Measurements from ENCODE around the gene HNRNPU.

- TF ChIP-seq RARB (CRISPR knock-in tag; IDR thresholded peaks at IDR 0.05) (no peak), ZNF70 (CRISPR knock-in tag; IDR thresholded peaks at IDR 0.05) (no peak), BACH2 (CRISPR knock-in tag; IDR thresholded peaks at IDR 0.05; ENCODE audit: borderline replicate concordance) (no peak), PATZ1 (CRISPR knock-in tag; IDR thresholded peaks at IDR 0.05; ENCODE audit: borderline replicate concordance) (no peak), ESRRG (CRISPR knock-in tag; IDR thresholded peaks at IDR 0.05) (no peak), PPARA (CRISPR knock-in tag; IDR thresholded peaks at IDR 0.05; ENCODE audit: borderline replicate concordance) (no peak), ISL1 (CRISPR knock-in tag; IDR thresholded peaks at IDR 0.05) (no peak), ZFP3 (CRISPR knock-in tag; IDR thresholded peaks at IDR 0.05) (no peak), ARNTL (CRISPR knock-in tag; IDR thresholded peaks at IDR 0.05; ENCODE audit: borderline replicate concordance, low read depth) (no peak)
- TF ChIP-seq, protein P1, sequence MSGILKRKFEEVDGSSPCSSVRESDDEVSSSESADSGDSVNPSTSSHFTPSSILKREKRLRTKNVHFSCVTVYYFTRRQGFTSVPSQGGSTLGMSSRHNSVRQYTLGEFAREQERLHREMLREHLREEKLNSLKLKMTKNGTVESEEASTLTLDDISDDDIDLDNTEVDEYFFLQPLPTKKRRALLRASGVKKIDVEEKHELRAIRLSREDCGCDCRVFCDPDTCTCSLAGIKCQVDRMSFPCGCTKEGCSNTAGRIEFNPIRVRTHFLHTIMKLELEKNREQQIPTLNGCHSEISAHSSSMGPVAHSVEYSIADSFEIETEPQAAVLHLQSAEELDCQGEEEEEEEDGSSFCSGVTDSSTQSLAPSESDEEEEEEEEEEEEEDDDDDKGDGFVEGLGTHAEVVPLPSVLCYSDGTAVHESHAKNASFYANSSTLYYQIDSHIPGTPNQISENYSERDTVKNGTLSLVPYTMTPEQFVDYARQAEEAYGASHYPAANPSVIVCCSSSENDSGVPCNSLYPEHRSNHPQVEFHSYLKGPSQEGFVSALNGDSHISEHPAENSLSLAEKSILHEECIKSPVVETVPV (CRISPR knock-in tag; IDR thresholded peaks at IDR 0.05), result no peak
- TF ChIP-seq, protein P2, sequence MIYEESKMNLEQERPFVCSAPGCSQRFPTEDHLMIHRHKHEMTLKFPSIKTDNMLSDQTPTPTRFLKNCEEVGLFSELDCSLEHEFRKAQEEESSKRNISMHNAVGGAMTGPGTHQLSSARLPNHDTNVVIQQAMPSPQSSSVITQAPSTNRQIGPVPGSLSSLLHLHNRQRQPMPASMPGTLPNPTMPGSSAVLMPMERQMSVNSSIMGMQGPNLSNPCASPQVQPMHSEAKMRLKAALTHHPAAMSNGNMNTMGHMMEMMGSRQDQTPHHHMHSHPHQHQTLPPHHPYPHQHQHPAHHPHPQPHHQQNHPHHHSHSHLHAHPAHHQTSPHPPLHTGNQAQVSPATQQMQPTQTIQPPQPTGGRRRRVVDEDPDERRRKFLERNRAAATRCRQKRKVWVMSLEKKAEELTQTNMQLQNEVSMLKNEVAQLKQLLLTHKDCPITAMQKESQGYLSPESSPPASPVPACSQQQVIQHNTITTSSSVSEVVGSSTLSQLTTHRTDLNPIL (CRISPR knock-in tag; IDR thresholded peaks at IDR 0.05; ENCODE audit: low read depth), result no peak
Observed at GRCh38 chr1:244851546-244852231, 12.7 kb downstream of the HNRNPU start.

Measured in SK-N-SH treated with all-trans-retinoic acid at 6 μM for 48 hours (cell line).